Measurements from ENCODE around the gene MAPKAPK3. TPM values are rescaled to one million over a fixed set of nuclear protein-coding genes. Genes with fewer than 3 reads are reported as not detected.

Gene MAPKAPK3
- total and polyA plus RNA-seq, 2 experiments from 2014 or later: 77.3 to 94.7 TPM

- Histone ChIP-seq H3K27ac (no peak overlapping the region), H3K4me1 (ENCODE audit: low read depth) (no peaks in the 10 kb centered on the region), H3K36me3 (no peaks in the 10 kb centered on the region), H3K4me3 (no peak overlapping the region), H3K9me3 (ENCODE audit: low read depth) (no peaks in the 10 kb centered on the region), H3K27me3 (no peaks in the 10 kb centered on the region)
- no peak for TF ChIP-seq CTCF (IDR thresholded peaks at IDR 0.05; ENCODE audit: low read depth, low read length)
- no peak for DNase-seq (ENCODE audit: low read depth in 1 of 2, low spot score in 1 of 2)
Measured at GRCh38 chr3:50689558-50689957, 72.6 kb downstream of the MAPKAPK3 start.

- no peak for TF ChIP-seq CTCF (IDR thresholded peaks at IDR 0.05; ENCODE audit: low read depth, low read length)
- Histone ChIP-seq H3K4me1 (ENCODE audit: low read depth) (no peaks in the 10 kb centered on the region), H3K4me3 (no peak overlapping the region), H3K9me3 (ENCODE audit: low read depth) (no peaks in the 10 kb centered on the region), H3K27me3 (no peaks in the 10 kb centered on the region), H3K27ac (no peak overlapping the region), H3K36me3 (no peaks in the 10 kb centered on the region)
- DNase-seq (ENCODE audit: low read depth in 1 of 2, low spot score in 1 of 2): no peak
Measured at GRCh38 chr3:50695031-50695430, 78.1 kb downstream of the MAPKAPK3 start.

GRCh38 chr3:50696276-50696675 lies 79.3 kb downstream of the MAPKAPK3 start:
- no peaks in the 10 kb centered on the region for H3K36me3 ChIP-seq
- H3K27me3 ChIP-seq: no peaks in the 10 kb centered on the region
- no peak overlapping the region for H3K4me3 ChIP-seq
- no peak for TF ChIP-seq CTCF (IDR thresholded peaks at IDR 0.05; ENCODE audit: low read depth, low read length)
- no peaks in the 10 kb centered on the region for H3K4me1 ChIP-seq (ENCODE audit: low read depth)
- no peaks in the 10 kb centered on the region for H3K9me3 ChIP-seq (ENCODE audit: low read depth)
- no peak for DNase-seq (ENCODE audit: low read depth in 1 of 2, low spot score in 1 of 2)
- H3K27ac ChIP-seq: no peak overlapping the region

- H3K4me1 ChIP-seq (ENCODE audit: low read depth): no peaks in the 10 kb centered on the region
- TF ChIP-seq CTCF (IDR thresholded peaks at IDR 0.05; ENCODE audit: low read depth, low read length): no peak
- H3K4me3 ChIP-seq: no peak overlapping the region
- no peaks in the 10 kb centered on the region for H3K36me3 ChIP-seq
- DNase-seq (ENCODE audit: low read depth in 1 of 2, low spot score in 1 of 2): no peak
- H3K27me3 ChIP-seq: no peaks in the 10 kb centered on the region
- no peak overlapping the region for H3K27ac ChIP-seq
- H3K9me3 ChIP-seq (ENCODE audit: low read depth): no peaks in the 10 kb centered on the region
Measured at GRCh38 chr3:50698269-50698668, 81.3 kb downstream of the MAPKAPK3 start.

Other genes starting within 250 kb of the MAPKAPK3 start
- gene CACNA2D2, start 113.5 kb upstream of the MAPKAPK3 start, total RNA-seq: 6.8 and 8.7 TPM in 2 replicates
- gene CACNA2D2, start 113.5 kb upstream of the MAPKAPK3 start, polyA plus RNA-seq: 5.4 TPM in 2 replicates
- gene C3orf18, start 49.4 kb upstream of the MAPKAPK3 start, total RNA-seq: 34.1 and 39.4 TPM in 2 replicates
- 33.6 and 37.0 TPM in 2 replicates for gene C3orf18, start 49.4 kb upstream of the MAPKAPK3 start, polyA plus RNA-seq
- gene HEMK1, start 47.6 kb upstream of the MAPKAPK3 start, total RNA-seq: 13.8 and 23.3 TPM in 2 replicates
- 33.9 and 37.4 TPM in 2 replicates for gene HEMK1, start 47.6 kb upstream of the MAPKAPK3 start, polyA plus RNA-seq
- 6.9 and 8.2 TPM in 2 replicates for gene CISH, start 5.4 kb upstream of the MAPKAPK3 start, total RNA-seq
- 6.4 and 11.7 TPM in 2 replicates for gene CISH, start 5.4 kb upstream of the MAPKAPK3 start, polyA plus RNA-seq
- gene DOCK3, start 57.8 kb downstream of the MAPKAPK3 start, total RNA-seq: 0.42 and 1.3 TPM in 2 replicates
- gene DOCK3, start 57.8 kb downstream of the MAPKAPK3 start, polyA plus RNA-seq: 0.56 and 0.94 TPM in 2 replicates